AG04450 (cell line): Measurements from ENCODE around the gene PRLH. TPM values are rescaled to one million over a fixed set of nuclear protein-coding genes. Genes with fewer than 3 reads are reported as not detected.

ENCODE experiments used
- CTCF ChIA-PET: fragments of 300-600, 350-600 bp; formaldehyde crosslinking; extraction: SDS; loops from one replicate; lab custom pipeline; 2022; ENCODE audit warnings: antibody characterized with exemption, inconsistent platforms; lab: Charles Lee
- POLR2A ChIA-PET: fragments of 350-600 bp; formaldehyde crosslinking; extraction: SDS; loops from one replicate; lab custom pipeline; 2021; ENCODE audit warnings: antibody characterized with exemption, inconsistent platforms; lab: Yijun Ruan, JAX
- DNase-seq: peaks from one replicate; pipeline ENCODE4 v3.0.0-alpha.2; 2011; ENCODE audit warnings: low read depth, low spot score
- H3K27ac ChIP-seq: one replicate; pipeline ENCODE4 v1.5.1; 2012; ENCODE audit warnings: low read depth, low read length, control low read depth
- H3K27me3 ChIP-seq: one replicate; pipeline ENCODE4 v1.6.0; 2012; ENCODE audit warnings: low read length; ENCODE audit not compliant: control insufficient read depth, insufficient read depth
- H3K4me3 ChIP-seq: 2 replicates; pipeline ENCODE4 v1.5.1; 2011; ENCODE audit warnings: mild to moderate bottlenecking, low read depth, low read length, control low read depth
- H3K9me3 ChIP-seq: 2 replicates; pipeline ENCODE4 v1.5.1; 2012; ENCODE audit warnings: low read length; ENCODE audit not compliant: control insufficient read depth, insufficient read depth
- CTCF ChIP-seq: IDR thresholded peaks from 2 replicates; pipeline ENCODE4 v1.5.1; 2011; ENCODE audit warnings: low read depth, low read length, control low read depth, inconsistent platforms
- polyA plus RNA-seq: library from polyadenylated mRNA; depleted of rRNA; stranded (reverse); fragments of >200 nt; gene quantifications from 2 replicates; pipeline ENCODE4 v1.2.3, GENCODE V29; 2011

PRLH gene
- polyA plus RNA-seq, 1 experiment: not detected

- TF ChIP-seq CTCF: no peak
- POLR2A ChIA-PET: interaction anchor here (0.7 kb wide), 1 partner anchor 29 kb away, joined by 3 read pairs; no protein-coding TSS in a partner anchor
- CTCF ChIA-PET: interaction anchor here (0.8 to 2.9 kb wide), 5 partner anchors 16 to 220 kb away, joined by 3 to 10 read pairs (median 5); no protein-coding TSS in a partner anchor
- no peak overlapping the region for H3K27ac ChIP-seq
- no peak for DNase-seq
- H3K4me3 ChIP-seq: no peak overlapping the region
- H3K9me3 ChIP-seq: peaks cover 19% of the 10 kb centered on the region; the same call in 1 of the 2 replicates
- H3K27me3 ChIP-seq: no peaks in the 10 kb centered on the region
Measured at GRCh38 chr2:237555560-237555959, 10.8 kb upstream of the PRLH start.

DNA sequence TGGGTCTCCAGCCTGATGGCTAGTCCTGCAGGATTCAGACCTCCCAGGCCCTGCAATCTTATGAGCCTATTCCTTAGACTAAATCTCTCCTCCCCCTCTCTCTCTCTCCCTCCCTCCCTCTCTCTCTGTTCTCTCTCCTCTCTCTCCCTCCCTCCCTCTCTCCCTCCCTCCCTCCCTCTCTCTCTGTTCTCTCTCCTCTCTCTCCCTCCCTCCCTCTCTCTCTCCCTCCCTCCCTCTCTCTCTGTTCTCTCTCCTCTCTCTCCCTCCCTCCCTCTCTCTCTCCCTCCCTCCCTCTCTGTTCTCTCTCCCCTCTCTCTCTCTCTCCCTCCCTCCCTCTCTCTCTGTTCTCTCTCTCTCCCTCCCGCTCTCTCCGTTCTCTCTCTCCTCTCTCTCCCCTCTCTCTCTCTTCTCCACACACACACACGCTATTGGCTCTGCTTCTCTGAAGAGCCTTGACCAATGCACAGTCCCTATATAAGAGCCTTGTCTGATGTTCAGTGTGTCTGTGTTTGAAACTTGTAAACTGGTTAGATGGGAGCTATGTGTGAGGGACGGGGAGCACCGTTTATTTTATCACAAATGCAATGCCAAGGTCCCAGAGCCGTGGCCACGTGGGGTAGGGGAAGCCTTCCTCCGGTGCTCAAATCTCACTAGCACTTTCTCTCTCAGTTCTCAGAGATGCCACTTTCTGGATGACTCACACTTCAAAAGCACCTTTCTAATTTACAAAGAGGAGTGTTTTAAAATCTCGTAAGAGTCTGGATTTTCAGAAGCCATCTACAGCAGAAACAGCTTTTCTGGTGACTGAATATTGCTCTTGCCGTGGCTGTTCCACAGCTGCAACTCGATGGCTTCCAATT lies 9.4 kb upstream of the PRLH start:
- Histone ChIP-seq H3K27me3 (no peaks in the 10 kb centered on the region), H3K27ac (no peak overlapping the region), H3K9me3 (peaks cover 19% of the 10 kb centered on the region; the same call in 1 of the 2 replicates), H3K4me3 (no peak overlapping the region)
- ChIA-PET CTCF (interaction anchor here (0.9 to 1.9 kb wide), 3 partner anchors 15 to 135 kb away, joined by 3 to 14 read pairs (median 6); no protein-coding TSS in a partner anchor), POLR2A (no interaction called here)
- no peak for DNase-seq
- TF ChIP-seq CTCF: no peak

DNA sequence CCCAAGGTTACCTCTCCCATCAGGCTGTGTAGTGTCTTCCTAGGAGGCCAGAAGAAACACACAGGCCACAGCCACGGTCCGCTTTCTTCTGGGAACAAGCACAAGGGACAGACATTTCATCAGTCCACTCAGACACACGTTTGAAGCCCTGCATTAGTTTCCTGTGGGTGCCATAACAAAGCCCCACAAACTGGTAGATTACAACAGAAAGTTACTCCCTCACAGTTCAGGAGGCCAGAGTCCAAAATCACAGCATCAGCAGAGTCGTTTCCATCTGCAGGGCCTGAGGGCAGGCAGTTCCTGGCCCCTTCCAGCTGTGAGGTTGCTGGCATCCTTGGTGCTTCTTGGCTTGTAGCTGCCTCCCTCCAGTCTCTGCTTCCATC lies 8.8 kb upstream of the PRLH start:
- Histone ChIP-seq H3K4me3 (no peak overlapping the region), H3K9me3 (peaks cover 19% of the 10 kb centered on the region; the same call in 1 of the 2 replicates), H3K27ac (no peak overlapping the region), H3K27me3 (no peaks in the 10 kb centered on the region)
- POLR2A ChIA-PET: no interaction called here
- DNase-seq: no peak
- CTCF ChIA-PET: interaction anchor here (0.9 to 1.9 kb wide), 3 partner anchors 14 to 136 kb away, joined by 3 to 14 read pairs (median 6); no protein-coding TSS in a partner anchor
- TF ChIP-seq CTCF: no peak

- CTCF ChIA-PET: interaction anchor here (1.3 to 1.8 kb wide), 3 partner anchors 13 to 47 kb away, joined by 3 to 9 read pairs (median 6); no protein-coding TSS in a partner anchor
- POLR2A ChIA-PET: no interaction called here
- no peak overlapping the region for H3K27ac ChIP-seq
- DNase-seq: peak; percentile 32
- H3K27me3 ChIP-seq: peaks cover 2% of the 10 kb centered on the region
- H3K4me3 ChIP-seq: no peak overlapping the region
- H3K9me3 ChIP-seq: peaks cover 18% of the 10 kb centered on the region; the same call in 1 of the 2 replicates
- TF ChIP-seq CTCF: no peak
Measured at GRCh38 chr2:237558961-237559641, 7.3 kb upstream of the PRLH start.
